Amniotic stem cell (primary cell): Measurements from ENCODE around the gene OSBPL2.

Experiments used
- DNase-seq: peaks from one replicate; lab custom pipeline; 2025; lab: John Stamatoyannopoulos, UW

Gene OSBPL2

DNA sequence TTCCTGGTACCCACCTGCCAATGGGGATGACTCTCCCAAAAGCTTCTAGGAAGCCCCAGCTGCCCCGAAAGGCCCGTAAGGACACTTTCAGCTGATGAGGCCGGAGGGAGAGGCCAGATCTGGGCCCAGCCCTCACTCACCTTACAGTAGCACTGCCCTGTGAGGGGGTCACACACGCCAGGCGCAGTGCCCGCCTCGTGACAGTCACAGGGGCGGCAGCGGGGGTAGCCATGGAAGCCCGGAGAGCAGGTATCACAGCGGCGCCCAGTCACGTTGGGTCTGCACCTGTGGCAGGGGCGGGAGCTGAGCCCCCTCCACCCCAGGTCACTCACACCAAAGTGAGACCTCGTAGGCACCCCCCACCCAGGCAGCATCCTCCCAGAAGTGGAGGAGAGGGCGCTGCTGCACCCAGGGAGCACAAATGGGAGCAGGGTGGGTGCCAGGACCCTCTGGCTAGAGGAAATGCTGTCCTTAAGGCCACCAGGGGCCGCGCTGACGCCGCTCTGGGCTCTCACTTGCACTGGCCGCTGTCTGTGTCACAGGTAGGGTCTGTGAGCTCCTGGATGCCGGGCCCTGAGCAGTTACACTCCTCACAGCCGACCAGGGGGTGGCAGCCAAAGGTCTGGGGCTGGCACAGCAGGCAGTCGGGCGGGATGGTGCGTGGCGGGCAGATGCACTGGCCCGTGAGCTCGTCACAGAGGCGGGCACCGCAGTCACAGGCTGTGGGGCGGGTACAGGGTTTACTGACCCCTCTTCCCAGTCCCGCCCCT lies 89.6 kb downstream of the OSBPL2 start:
- no peak for DNase-seq

DNA sequence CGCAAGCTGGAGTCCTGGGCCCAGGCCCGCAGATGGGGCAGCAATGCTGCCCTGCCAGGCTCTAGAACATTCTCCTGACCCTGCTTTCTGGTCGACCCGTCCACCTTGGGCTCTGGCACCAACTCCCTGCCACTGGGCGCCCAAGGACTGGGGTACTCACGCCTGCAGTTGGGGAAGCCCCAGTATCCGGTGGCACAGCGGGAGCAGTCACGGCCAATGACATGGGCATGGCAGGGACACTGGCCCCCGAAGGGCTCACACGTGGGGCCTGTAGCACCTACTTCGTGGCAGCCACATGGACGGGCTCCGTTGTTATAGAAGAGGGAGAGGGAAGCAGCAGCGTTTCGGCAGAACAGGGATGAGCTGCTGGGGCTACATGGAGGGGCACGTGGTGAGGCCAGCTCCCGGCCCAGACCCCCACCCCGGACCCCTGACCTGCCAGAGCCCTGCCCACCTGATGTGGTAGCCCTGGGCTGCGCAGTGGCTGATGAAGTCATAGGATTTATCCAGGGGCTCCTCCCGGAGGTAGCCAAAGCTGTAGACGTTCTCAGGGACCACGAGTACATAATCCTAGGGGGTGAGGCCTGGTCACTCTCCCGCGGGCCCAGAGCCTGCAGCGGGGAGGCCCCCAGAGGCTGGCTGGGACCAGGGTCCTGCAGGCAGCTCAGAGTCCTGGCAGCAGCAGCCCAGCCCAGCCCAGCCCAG lies 90.5 kb downstream of the OSBPL2 start:
- no peak for DNase-seq

DNA sequence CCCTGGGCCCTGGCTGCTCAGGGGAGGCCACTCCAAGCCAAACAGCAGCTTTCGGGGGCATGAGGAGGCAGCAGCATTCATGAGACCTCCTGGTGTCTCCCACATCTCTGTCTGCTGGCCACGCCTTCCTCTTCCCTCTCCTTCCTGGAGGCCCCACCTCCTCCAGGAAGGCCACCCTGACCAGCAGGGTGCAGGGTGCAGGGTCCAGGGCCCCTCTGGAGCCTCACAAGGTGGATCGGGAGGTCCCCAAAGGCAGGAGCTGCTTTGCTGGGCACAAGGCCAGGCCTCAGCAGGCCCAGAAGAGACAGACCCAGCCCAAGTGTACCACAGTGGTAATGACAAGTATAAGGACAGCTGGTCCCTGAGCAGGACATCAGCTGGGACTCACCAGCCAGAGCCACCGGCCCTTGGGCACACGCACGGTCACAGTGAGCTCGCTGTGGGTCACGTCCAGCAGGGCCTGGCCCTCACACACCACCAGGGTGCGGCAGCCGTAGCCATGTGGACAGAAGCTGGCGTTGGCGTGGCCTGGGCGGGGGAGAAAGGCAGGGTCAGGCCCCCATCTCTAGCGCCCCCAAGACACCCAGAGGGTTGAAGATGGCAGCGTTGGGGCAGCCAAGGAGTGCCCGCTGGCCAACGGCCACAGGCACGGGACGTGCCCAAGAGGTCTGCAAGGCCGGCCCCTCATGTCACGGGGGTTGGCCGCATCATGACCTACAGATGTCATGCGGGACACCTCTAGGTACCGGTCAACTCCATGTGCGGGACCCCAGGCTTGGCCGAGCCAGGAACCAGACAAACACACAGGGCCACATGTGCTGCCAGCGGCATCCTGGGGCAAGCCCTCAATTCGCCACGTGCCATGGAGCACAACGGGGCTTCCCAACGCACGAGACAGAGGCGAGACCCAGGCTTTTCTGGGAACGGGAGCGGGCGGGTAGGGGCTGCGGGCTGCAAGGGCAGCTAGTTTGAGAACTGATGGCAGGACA lies 91.4 kb downstream of the OSBPL2 start:
- no peak for DNase-seq

DNA sequence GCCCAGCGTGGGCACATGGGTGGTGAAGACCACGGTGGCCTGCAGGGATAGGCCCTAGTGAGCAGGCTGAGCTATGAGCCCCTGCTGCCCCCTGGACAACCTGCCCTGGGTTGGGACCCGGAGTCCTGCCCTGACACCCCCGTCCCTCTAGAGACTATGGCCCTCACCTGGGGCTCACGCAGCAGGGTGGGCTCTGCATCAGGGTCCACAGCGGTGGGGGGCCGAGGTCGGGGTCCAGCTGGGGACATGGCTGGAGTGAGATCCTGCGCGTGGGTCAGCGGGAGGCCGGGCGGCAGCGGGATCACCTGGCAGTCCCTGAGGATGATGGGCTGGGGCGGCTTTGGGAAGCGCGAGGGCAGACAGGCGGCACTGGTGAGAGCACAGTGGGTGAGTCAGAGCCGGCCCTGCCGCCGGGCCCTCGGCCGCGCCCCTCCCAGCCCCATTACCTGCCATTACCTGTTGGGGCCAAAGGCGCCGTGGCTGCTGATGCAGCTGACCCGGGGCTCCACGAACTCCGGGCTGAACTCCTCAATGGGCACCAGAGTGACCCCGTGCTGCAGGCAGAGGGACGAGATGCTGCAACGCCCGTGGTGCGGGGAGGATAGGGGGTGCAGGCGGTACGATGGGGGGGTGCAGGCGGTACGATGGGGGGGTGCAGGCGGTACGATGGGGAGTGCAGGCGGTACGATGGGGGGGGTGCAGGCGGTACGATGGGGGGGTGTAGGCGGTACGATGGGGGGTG lies 92.4 kb downstream of the OSBPL2 start:
- no peak for DNase-seq

DNA sequence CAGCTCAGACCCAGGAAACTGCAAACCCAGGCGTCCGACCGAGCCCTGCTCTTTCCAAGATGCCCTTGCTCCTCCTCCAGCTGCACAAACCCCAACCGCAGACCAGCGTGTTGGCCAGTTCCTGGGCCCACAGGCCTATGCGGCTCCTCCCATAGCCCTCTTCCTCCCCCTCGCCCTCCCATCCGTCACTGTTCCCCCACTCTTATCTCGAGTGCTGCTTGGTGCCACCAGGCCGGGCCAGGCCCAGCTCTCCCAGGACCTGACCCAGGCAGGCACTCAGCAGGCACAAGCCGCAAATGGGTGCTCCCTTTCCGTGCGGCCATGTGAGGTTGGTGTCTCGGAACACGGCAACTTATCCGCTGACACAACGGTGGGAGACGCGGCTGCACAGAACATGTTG lies 93.0 kb downstream of the OSBPL2 start:
- no peak for DNase-seq

DNA sequence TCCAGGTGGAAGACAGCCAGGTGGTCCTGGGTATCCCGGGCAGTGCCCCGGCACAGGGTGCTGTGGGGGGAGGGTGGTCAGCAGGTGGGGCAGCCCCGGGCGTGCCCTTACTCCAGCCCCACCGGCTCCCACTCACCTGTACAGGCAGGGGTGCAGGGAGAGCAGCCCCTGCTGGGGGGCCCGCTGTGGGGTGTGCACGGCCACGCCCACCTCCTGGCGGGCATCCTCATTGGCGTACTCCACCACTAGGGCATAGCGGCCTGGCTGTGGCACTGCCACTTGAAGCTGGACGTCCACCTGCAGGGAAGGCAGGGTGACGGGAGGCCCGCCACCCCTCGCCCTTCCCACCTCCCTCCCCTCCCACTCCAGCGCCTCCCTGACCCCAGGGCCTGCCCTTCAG lies 94.1 kb downstream of the OSBPL2 start:
- DNase-seq = no peak

DNA sequence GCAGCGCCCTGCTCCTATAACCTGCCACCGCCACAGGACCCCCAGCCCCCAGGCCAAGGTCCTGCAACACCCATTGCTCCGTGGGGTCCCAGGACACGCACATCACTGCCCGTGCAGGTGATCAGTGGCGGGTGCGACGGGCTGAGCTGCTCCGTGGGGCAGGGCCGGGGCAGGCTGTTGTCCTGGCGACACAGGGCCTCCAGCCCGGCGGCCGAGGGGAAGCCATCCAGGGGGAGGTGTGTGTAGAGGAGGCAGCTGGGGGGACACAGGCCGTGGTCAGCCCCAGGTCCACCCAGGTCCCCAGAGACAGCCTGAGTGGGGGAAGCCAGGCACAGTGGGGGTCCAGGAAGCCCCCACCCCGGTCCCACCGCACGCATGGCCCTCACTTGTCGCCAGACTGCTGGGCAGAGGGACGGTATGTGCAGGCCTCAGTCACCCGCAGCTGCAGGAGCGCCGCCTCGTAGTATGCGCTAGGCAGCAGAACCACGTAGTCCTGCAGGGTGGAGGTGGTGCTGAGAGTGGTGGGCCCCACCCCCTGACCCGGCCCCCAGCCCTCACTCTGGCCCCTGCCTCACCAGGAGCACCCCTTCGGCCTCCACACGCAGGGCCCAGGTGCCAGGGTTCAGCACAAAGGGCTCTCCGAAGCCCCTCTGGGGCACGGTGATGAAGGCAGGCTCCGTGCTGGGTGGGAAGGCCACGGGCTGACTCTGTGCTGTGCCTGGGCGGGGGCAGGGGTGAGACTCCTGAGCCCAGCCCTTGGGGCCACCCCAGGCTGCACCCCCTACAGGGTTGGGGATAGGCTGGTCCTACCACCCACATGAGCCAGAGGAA lies 94.9 kb downstream of the OSBPL2 start:
- DNase-seq = no peak

DNA sequence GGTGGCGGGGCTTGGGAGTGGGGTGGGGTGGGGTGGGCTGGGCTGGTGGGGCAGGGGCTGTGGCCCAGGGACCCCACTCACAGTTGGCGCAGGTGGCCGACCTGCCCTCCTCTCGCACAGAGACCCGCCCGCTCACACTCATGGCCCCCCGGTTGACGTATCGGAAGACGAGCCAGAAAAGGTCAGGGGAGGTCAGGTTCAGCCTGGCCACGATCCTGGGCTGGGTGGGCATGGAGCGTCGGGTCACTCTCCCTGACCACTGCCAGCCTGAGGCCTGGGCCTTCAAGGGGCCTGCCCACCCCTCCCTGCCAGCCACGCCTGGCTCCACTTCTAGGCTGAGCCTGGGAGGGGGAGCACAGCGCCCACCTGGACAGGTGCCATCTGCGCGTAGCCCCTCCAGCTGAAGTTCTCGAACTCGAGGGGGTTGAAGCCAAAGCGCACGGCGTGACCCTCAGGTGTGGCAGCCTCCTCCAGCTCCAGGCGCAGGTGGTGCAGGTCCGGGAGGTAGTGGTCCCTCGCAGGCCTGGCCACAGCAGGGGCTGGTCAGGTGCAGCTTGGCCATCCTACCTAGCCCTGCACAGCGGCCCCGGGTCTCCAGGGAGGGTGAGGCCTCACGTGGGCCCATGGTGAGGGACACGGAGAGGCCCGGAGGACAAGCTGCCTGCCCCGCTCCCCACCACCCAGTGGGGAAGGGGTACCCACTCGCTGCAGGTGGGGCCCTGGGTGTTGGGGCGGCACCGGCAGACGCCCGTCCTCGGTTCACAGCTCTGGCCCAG lies 95.7 kb downstream of the OSBPL2 start:
- no peak for DNase-seq

DNA sequence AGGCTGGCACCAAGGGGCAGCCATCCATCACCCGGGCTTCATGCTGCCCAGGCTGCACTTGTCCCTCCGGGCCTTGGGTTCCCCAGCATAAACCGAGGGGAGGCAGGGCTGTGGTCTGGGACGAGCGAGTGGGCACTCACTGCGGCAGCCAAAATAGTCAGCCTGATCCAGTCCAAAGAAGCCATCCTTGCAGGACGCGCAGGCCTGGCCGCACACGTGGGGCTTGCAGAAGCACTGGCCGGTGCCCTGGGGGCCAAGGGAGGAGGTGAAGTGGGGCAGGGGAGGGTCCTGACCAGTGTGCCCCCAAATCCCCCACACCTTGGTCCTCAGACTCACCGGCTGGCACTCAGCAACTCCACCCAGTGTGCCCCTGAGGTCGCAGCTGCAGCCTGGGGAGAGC lies 96.6 kb downstream of the OSBPL2 start:
- DNase-seq = no peak

DNA sequence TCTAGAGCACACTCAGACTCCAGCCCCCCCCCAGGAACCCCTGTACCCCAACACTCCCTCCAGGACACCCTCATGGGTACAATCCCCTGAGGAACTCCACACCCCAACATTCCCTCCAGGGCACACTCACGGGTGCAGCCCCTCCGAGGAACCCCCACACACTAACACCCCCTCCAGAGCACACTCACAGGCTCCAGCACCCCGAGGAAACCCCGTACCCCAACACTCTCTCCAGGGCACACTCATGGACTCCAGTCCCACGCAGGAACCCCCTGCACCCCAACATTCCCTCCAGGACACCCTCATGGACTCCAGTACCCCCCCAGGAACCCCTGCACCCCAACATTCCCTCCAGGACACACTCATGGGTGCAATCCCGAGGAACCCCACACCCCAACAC lies 97.2 kb downstream of the OSBPL2 start:
- DNase-seq = no peak

DNA sequence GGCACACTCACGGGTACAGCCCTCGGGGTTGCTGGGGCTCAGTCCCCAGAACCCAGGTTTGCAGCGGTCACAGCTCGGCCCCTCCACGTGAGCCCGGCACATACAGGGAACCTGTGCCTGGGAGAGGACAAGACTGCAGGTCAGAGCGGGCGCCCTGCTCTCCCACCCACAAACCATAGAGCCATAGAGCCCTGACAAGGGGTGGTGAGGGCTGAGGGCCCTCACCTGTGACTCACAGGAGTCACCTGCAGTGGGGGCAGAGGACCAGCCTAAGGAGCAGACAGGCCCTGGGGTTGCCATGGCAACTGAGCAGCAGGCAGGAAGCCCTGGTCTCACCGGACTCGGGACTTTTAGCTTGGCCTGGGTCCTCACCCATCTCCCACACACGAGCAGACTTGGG lies 98.0 kb downstream of the OSBPL2 start:
- no peak for DNase-seq

DNA sequence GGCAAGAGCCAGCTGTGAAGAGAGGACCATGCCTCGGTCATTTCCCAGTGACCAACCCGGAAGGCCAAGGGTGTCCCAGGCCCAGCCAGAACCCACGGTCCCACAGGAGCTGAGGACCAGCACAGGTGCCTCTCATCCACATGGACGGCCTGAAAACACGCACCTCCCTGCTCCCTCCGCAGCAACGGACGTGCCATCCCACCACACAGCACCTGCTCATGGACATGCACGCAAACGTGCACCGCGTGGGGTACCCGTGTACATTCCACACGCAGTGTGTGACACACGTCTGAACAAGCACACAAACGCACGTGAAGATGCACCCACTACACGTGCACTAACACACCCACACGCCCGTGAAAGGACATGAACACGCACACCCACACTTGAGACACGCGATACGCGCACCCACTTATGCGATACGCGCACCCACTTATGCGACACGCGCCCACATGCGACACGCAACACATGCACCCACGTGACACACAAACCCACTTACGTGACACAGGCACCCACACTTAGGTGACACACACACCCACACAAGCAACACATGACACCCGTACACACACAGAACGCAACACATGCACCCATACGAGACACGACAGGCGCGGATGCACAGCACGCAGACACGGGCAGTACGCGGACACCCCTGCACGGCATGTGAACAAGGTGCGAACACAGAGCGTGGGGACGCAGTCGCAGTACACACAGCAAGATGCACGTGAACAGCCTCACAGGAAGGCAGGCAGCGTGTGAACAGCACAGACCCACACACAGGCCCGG lies 98.6 kb downstream of the OSBPL2 start:
- DNase-seq = no peak

DNA sequence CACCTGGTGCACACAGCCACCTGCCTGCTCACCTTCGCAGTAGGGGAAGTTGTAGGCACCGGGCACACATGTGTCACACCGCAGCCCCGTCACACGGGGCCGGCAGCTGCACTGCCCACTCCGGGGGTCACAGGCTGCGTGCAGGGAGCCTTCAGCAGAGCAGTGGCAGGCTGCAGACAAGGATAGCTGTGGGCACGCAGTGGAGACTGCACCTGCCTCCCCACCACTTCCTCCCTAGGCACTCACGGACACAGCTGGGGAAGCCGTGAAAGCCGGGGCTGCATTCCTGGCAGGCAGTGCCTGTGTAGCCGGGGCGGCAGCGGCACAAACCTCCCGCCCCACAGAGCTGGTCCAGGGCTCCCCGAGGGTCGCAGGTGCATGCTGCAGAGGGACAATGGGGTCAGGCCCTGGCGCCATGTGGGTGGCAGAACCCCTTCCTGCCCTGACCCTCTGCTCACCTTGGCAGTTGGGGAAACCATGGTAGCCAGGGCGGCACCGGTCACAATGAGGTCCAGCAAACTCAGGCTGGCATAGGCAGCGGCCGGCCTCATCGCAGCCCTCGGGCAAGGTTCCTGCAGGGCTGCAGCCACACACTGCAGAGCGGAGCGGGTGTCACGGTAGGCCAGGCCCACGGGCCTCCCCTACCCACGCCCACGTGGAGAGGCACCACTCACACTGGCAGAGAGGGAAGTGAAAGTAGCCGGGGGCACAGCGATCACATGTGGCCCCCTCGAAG lies 99.4 kb downstream of the OSBPL2 start:
- no peak for DNase-seq

DNA sequence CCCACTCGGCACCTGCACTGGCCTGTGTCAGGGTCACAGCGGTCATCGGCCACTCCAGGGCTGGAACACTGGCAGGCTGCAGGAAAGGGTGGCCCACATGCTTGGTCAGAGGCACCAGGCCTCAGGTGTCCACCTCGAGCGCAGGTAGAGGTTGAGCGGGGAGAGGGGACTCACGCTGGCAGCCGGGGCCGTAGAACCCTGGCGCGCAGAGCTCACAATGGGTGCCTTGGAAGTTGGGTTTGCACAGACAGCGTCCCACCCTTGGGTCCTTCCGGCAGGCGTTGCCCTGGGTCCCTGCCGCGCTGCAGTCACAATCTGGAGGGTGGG lies 99.9 kb downstream of the OSBPL2 start:
- DNase-seq = no peak

DNA sequence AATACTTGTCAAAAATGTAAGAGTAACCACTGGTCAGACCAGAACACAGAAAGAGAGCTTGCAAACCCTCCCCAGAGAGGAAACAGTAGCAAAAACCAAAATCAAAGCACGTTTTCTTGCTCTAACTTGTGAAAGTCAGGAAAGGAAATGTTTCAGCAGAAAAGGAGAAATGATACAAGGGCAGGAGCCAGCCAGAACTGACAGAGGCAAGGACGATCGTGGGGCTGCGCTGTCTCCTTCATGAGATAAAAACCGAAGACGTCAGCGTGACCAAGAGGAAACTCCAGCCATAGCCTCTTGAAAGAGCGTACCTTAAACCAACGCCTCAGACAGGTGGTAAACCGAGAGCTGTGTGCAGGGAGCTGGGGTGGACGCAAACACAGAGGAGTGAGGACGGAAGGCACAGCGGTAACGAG lies 101.3 kb downstream of the OSBPL2 start:
- DNase-seq = no peak

DNA sequence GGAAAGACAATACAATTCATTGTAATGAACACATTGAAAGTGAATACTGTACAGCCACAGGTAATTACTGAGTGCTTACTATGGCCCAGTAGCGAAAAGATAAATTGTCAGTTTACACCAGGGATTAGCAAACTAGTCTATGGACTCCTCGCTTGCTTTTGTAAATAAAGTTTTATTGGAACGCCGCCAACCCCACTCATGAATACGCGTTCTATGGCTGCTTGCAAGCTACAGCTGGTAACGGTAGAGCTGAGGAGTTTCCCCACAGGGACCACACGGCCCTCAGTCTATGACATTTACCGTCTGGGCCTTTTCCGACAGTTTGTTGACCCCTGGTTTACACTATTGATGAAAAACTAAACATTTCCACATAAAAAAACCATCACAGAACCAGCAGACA lies 104.6 kb downstream of the OSBPL2 start:
- no peak for DNase-seq

DNA sequence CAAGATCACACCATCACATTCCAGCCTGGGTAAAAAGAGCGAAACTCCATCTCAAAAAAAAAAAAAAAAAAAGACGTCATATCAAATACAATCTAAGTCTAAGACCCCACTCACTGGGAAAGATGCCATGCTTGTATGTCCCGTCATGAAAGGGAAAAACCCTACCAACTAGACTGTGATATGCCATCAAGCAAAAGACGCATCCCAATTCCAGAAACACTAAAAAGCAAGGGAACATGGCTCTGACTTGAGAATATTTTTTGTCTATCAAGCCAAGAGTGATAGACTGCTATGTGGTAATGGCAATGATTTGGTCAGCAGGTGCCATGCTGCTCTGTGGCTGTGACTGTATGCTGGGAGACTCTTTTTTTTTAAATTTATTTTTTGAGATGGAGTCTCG lies 105.8 kb downstream of the OSBPL2 start:
- no peak for DNase-seq

DNA sequence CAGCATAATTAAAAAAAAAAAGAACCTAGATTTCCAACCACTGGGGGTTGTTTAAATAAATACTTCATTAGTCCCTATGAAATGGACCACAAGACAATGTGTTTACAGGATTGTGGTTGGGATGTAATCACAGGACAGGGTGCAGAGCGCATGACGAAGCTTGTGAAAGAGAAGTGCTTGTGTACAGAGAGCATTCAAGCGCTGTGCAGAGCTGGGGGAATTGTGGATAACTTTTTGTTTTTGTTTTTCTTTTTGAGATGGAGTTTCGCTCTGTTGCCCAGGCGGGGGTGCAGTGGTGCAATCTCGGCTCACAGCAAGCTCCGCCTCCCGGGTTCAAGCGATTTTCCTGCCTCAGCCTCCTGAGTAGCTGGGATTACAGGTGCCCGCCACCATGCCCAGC lies 106.5 kb downstream of the OSBPL2 start:
- no peak for DNase-seq
